Measurements from ENCODE around the gene ZNF23.

Gene ZNF23

DNA sequence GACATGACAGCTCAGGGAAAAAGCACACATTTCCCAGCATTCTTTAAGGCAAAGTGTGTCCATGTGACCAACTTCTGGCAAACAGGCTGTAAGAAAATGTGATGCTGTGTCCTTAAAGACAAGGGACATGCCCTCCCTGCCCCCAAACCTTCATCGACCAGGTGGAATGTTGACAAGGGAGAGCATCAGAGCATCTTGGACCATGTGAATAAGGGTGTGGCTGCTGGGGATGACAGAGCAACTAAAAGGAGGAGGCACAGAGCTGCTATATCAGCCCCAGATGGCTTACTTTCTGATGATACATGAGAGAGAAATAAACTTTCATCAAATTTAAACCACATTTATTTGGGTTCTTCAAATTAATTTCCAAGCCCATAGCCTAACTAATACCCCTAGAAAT lies 2.2 kb upstream of the ZNF23 start:
- no peak for DNase-seq

- DNase-seq: no peak
These were observed 1.1 kb downstream of the ZNF23 start for GRCh38 chr16:71460941-71461340.

DNA sequence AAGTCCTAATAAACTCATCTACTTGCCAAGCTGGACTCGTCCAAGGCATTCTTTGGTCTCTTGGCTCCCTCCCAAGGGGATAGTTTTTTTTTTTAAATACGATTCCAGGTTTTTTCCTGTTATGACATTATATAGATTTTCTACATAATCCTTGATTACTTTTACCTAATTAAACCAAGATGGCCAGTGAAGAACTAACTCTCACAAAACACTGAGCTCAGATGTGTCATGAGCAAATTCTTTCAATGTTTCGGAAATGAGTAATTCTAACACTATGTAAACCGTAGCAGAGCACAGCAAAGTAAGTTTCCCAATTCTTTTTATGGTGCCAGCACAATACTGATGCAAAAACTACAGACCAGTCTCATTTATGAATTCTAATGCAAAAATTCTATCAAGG lies 1.8 kb downstream of the ZNF23 start:
- DNase-seq: no peak

- no peak for DNase-seq
These were observed 2.5 kb downstream of the ZNF23 start for GRCh38 chr16:71459510-71459909.

- DNase-seq: no peak
These were observed 5.2 kb downstream of the ZNF23 start for GRCh38 chr16:71456801-71457200.

GRCh38 chr16:71453036-71453435 lies 9.0 kb downstream of the ZNF23 start:
- no peak for DNase-seq

DNA sequence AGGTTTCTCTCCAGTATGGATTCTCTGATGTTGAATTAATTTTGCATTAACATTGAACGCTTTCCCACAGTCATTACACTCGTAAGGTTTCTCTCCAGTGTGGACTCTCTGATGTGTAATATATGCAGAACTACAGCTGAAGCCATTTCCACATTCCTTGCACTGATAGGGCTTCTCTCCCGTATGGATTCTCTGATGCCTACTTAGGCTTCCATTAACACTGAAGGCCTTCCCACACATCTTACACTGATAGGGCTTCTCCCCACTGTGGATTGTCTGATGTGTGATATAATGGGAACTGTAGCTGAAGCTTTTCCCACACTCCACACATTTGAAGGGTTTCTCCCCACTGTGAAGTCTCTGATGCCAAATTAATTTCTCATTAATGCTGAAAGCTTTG lies 13.0 kb downstream of the ZNF23 start:
- no peak for DNase-seq

GRCh38 chr16:71448274-71448866 lies 13.7 kb downstream of the ZNF23 start:
- no peak for DNase-seq

DNA sequence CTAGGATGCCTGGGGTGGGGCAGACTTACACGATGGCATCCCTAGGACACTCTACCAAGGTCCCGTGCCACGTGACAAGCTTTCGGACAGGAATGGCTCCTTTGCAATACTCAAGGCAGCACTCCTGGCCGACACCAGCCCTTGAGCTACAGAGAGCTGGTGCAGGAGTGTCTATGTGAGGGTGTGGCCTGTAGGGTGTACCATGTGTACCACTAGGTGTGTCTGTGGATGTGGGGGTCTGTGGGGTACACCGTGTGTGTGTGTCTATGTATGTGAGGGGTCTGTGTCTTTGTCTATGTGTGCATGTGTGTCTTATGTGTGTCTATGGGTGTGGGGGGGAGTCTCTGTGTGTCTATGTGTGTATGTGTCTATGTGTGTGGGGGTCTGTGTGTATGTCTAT lies 18.3 kb downstream of the ZNF23 start:
- no peak for DNase-seq

- DNase-seq: no peak
These were observed 20.0 kb downstream of the ZNF23 start, which contains the start of gene TLE7 for GRCh38 chr16:71442051-71442440. TLE7 (minus strand) TSS chr16:71442054; CDS start chr16:71433324, 8,730 bp downstream.

DNA sequence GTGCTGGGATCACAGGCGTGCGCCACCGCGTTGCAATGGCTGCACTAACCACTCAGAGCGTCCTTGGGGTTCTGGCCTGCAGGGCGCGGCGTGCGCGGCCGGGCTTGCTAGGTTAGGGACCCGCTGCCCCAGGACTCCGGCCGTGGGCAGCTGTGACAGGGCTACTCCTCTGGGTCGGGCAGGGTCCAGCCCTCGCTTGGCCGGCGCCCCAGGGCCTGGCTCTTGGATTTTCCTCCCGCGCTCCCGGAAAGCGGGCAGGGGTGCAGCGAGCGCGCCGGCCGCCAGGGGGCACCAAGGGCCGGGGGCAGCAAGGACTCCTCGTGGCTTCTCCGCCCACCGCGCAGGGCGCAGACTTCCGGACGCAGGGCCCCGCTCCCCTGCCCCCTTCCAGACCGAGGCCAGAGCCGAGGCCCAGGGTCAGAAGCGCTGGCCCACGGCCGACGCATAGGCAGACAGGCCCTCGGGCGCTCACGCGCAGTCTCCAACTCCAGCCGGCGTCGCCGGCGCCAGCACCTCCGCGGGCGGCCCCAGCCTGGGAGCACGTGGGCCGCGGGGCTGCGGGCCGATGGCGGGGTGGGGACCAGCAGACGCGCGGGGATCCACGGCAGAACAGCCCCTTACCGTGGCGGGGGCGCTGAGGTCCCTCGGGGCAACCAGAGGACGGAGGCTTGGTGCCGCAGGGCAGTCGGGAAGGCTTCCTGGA lies 20.5 kb downstream of the ZNF23 start:
- no peak for DNase-seq

DNA sequence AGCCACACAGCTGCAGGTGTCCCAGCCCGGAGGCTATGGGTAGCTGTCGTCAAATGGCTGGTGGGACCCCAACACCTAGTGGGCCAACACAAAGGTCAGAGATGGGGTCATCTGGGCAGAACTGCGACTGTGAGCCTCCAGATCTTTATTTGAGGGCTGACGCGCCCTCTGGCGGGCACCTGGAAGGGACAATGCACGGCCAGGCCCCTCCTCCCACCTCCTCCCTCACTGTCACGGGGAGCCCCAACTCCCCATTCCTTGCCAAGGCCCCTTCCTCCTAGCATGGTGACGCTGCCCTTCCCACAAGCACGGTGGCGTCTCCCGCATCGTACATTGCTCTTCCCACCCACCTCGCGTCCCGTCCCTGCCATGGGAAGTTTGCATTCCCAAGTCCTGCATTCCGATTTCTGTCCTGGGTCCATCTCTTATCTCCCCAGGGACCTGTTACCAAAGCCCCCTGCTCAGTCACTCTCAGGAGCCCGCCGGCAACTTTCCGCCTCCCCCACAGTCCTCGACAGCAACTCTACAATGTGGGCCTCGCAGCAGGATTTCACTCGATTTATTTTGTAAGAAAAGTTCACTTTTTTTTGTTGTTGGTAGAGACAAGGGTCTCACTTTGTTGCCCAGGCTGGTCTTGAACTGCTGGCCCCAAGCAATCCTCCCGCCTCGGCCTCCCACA lies 21.2 kb downstream of the ZNF23 start:
- DNase-seq: no peak

DNA sequence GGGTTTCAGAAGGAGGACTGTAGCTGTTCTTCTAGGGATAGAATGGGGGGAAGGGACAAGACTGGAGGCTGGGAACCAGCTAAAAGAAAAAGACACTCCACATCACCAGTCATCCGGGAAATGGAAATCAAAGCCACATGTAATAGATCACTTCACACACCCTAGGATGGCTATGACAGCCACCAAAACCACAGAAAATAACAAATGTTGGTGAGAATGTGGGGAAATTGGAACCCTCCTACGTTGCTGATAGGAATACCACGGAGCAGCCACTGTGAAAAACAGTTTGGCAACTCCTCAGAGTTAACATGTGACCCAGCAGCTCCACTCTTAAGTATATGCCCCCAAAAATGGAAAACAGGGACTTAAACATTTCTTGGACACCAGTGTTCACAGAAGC lies 22.5 kb downstream of the ZNF23 start:
- DNase-seq: no peak

DNA sequence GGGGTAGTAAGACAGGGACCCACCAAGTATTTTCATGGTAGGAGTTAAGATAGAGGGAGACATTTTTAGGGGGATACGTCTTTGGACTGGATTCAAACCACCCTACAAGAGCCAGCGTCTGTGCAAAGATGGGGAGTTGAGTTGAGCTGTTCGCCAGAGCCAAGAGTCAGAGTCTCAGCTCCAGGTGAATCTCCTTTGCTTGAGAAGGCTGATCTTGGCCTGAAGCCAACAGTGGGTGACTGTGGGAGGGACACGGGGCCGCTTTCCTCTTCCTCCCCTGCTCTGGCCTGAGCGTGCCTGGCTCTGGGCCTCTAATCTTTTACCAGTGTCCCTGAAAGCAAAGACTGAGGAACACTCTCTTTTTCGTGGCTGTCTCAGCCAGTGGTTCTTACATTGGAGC lies 25.6 kb downstream of the ZNF23 start:
- no peak for DNase-seq

- no peak for DNase-seq
These were observed 29.1 kb downstream of the ZNF23 start for GRCh38 chr16:71432906-71433305.

DNA sequence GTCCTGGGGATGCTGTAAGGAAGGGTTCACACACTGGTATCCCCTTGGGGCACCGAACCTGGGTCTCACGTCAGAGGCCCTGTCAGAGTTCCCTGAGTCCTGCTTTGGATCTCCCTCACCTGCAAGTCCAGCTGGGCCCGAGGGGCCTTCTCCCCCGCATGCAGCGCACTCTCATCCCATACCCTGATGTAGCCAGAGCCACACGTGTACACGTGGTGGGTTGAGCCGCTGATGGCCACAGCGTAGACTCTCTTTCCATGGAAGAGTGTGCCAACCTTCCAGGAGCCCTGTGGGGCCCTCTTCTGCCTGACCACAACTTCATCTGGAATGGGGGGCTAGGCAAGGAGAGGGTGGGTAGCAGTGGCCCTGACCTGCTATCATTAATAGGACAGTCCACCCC lies 30.1 kb downstream of the ZNF23 start:
- no peak for DNase-seq

DNA sequence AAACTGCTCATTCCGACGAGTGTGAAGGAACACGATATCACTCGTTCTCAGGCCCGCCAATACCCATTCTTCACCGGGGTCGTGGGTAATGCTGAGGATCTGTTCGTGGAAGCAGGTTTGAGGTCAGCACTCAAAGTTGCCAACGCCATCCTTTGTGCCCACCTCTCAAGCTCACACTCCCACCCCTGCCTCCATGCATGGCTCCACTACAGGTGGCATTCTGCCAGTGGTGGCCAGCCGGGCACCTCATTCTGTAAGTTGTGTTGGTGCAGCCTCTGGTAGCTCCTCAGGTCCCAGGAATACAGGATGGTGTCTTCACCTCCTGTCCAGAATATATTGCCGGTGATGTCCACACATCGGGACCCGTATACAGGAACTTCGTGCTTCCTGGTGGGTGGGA lies 30.9 kb downstream of the ZNF23 start:
- no peak for DNase-seq

GRCh38 chr16:71430744-71431143 lies 31.3 kb downstream of the ZNF23 start:
- DNase-seq: no peak

DNA sequence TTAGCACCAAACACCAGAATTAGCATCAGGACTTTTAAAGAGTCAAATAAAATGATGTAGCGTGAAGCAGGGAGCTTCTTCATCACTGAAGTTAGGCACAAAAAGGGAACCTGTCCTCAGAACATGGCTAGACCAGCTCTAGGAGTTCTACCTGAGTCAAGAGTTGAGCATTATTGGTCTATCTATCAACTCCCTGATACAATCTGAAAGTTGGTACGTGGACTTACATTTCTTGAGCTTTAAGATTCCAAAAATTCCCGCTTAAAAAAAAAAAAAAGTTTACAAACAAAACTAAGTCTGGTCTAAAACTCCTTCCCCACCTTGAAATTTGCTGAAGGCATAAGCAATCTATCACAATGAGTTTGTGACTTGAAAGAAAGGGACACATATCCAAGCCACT lies 32.5 kb downstream of the ZNF23 start:
- DNase-seq: no peak

GRCh38 chr16:71428883-71429282 lies 33.2 kb downstream of the ZNF23 start:
- DNase-seq: no peak

DNA sequence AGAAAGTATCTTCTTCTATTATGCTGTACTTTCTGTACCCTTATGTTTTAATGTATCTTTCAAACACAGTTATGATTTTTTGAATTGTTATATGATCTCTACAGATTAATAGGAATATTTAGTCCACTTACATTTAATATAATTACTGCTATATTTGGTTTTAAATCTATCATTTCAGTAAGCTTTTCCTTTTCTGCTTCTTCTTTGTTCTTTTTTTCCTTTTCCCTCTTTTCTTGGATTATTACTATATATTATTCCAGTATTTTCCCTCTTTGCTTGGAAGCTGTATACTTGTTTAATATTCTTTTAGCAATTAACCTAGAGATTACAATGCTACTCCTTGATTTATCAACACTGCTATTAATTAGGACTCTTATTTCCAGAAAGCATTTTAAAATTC lies 33.7 kb downstream of the ZNF23 start:
- DNase-seq: no peak

DNA sequence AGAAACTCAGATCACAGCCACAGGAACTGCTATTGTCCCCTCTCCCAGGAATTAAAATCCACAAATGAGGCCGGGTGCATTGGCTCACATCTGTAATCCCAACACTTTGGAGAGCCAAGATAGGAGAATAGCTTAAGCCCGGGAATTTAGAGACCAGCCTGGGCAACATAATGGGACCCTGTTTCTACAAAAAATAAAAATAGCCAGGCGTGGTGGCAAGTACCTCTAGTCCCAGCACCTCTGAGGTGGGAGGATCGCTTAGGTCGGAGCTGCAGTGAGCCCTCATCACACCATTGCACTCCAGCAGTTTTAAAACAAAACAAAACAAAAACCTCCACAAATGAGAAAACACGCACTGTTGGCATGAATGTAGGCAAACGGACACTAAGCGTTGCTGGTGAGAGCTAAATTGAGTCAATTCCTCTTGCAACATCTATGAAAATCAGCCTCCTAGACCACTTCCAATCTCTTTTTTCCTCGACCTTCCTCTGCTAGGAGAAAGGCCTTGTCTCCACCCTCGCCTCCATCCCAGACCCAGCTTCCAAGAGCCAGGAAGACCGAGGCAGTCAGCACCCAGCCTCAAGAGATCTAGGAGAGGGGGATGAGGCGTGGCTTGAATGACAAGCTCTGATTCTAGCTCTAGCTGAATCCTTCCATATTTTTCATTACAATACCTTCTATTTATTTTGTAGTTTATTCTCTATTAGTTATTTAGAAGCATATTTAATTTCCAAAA lies 35.0 kb downstream of the ZNF23 start:
- DNase-seq: no peak

DNA sequence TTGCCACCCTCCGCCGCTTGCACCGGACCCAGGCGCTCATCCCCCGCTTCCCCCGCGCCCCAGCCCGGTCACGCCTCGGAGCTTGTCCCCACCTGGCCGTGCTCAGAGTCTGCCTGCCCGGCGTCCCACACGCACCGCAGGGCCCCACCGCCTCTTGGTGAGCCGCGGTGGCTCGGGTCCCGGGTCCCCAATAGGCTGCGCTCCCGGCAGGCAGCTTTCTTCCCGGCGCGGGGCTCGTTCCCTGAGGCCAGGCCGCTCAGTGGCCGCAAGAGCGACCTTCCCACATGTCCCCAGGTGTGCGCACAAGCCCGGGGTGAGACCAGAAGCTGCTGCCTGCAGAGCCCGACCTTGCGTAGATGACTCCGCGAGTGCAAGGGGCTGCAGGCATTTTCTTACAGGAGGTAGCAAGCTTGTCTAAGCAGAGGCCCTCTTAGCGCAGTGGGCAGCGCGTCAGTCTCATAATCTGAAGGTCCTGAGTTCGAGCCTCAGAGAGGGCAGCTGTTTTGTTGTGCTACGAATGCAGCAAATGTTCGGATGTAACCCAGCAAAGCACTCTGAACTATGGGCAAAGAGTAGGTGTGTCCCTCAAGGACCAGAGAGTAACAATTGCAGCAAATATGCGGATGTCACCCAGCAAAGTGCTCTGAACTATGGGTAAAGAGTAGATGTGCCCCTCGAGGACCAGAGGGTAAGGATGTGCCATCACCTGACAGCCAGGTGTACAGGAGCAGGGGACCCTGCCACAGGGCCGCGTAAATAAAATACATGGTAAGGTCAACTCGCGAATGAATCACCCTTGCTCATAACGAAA lies 35.8 kb downstream of the ZNF23 start:
- DNase-seq: no peak
